Right atrium auricular region (tissue), 2 donors: Measurements from ENCODE around the gene CACNA1B. TPM values are rescaled to one million over a fixed set of nuclear protein-coding genes. Genes with fewer than 3 reads are reported as not detected.

Experiments used
- DNase-seq: peaks from one replicate; pipeline ENCODE4 v3.0.0-alpha.2; 2019; ENCODE audit warnings: low spot score
- H3K27ac ChIP-seq, 2 donors: fragments of 200-600 bp; sonication (generic); 1 replicate in 1 of 2; 2 replicates in 1 of 2; pipeline ENCODE4 v1.5.1; 2016 to 2019
- H3K27me3 ChIP-seq, 2 donors: fragments of 200-600 bp; sonication (generic); one replicate each; pipeline versions ENCODE4 v1.5.1 to v1.6.0; 2017 to 2019
- H3K36me3 ChIP-seq: fragments of 200-600 bp; sonication (generic); one replicate; pipeline ENCODE4 v1.5.1; 2016
- H3K4me1 ChIP-seq, 2 donors: fragments of 200-600 bp; sonication (generic); one replicate each; pipeline versions ENCODE4 v1.5.1 to v1.6.0; 2017 to 2019
- H3K4me3 ChIP-seq, 2 donors: fragments of 200-600 bp; sonication (generic); 1 replicate in 1 of 2; 2 replicates in 1 of 2; pipeline ENCODE4 v1.5.1; 2017 to 2019; ENCODE audit warnings: mild to moderate bottlenecking in 1 of 2, moderate library complexity in 1 of 2
- H3K9me3 ChIP-seq, 2 donors: fragments of 200-600 bp; sonication (generic); one replicate each; pipeline ENCODE4 v1.5.1; 2019
- CTCF ChIP-seq, 2 donors: fragments of 200-600 bp; sonication (generic); IDR thresholded peaks; one replicate each; pipeline ENCODE4 v1.5.1; 2019; ENCODE audit warnings: antibody characterized with exemption in 2 of 2
- total RNA-seq, 2 donors: library from RNA; depleted of rRNA; stranded (reverse); fragments of >200 nt; gene quantifications; one replicate each; pipeline ENCODE4 v1.1.0, GENCODE V29; 2016

CACNA1B gene
- total RNA-seq, 2 donors from 2014 or later = 0.04 to 0.41 TPM

GRCh38 chr9:137945581-137945980, 68.0 kb downstream of the CACNA1B start:
- Histone ChIP-seq H3K27me3 (no peaks in the 10 kb centered on the region), H3K36me3 (no peaks in the 10 kb centered on the region), H3K4me3 (no peak overlapping the region), H3K27ac (no peak overlapping the region), H3K9me3 (peaks cover 0 to 15% of the 10 kb centered on the region in 2 donors), H3K4me1 (no peaks in the 10 kb centered on the region)
- no peak for TF ChIP-seq CTCF (IDR thresholded peaks at IDR 0.05)
- DNase-seq = no peak

- DNase-seq = no peak
- no peaks in the 10 kb centered on the region for H3K27me3 ChIP-seq
- H3K27ac ChIP-seq = no peak overlapping the region
- peaks cover 0 to 15% of the 10 kb centered on the region in 2 donors for H3K9me3 ChIP-seq
- no peaks in the 10 kb centered on the region for H3K36me3 ChIP-seq
- TF ChIP-seq CTCF (IDR thresholded peaks at IDR 0.05) = no peak
- H3K4me3 ChIP-seq = no peak overlapping the region
- no peaks in the 10 kb centered on the region for H3K4me1 ChIP-seq
Measured at GRCh38 chr9:137946993-137947392, 69.4 kb downstream of the CACNA1B start.

- no peak overlapping the region for H3K4me3 ChIP-seq
- no peak for DNase-seq
- no peaks in the 10 kb centered on the region for H3K4me1 ChIP-seq
- H3K27me3 ChIP-seq = no peaks in the 10 kb centered on the region
- H3K27ac ChIP-seq = no peak overlapping the region
- TF ChIP-seq CTCF (IDR thresholded peaks at IDR 0.05) = no peak
- H3K36me3 ChIP-seq = no peaks in the 10 kb centered on the region
- H3K9me3 ChIP-seq = peaks cover 0 to 15% of the 10 kb centered on the region in 2 donors
Measured at GRCh38 chr9:137948642-137949041, 71.1 kb downstream of the CACNA1B start.

GRCh38 chr9:137949260-137949659, 71.7 kb downstream of the CACNA1B start:
- TF ChIP-seq CTCF (IDR thresholded peaks at IDR 0.05) = no peak
- no peaks in the 10 kb centered on the region for H3K4me1 ChIP-seq
- no peaks in the 10 kb centered on the region for H3K27me3 ChIP-seq
- DNase-seq = no peak
- peaks cover 0 to 15% of the 10 kb centered on the region in 2 donors for H3K9me3 ChIP-seq
- H3K36me3 ChIP-seq = no peaks in the 10 kb centered on the region
- H3K4me3 ChIP-seq = no peak overlapping the region
- H3K27ac ChIP-seq = no peak overlapping the region

GRCh38 chr9:137951107-137951506, 73.5 kb downstream of the CACNA1B start:
- no peak for DNase-seq

More at GRCh38 chr9:137951107-137951506, 73.5 kb downstream of the CACNA1B start:
- Histone ChIP-seq H3K27ac (no peak overlapping the region), H3K36me3 (no peaks in the 10 kb centered on the region), H3K27me3 (no peaks in the 10 kb centered on the region), H3K4me3 (no peak overlapping the region), H3K9me3 (no peaks in the 10 kb centered on the region), H3K4me1 (no peaks in the 10 kb centered on the region)
- no peak for TF ChIP-seq CTCF (IDR thresholded peaks at IDR 0.05)
